SK-N-SH (cell line): ENCODE measurements around the gene GMPPA.

Experiments used
- EP300 ChIP-seq, 2 experiments: IDR thresholded peaks; 2 replicates each; pipeline versions ENCODE4 v1.4.0 to v1.6.1; 2012; ENCODE audit warnings: borderline replicate concordance in 1 of 2, low read depth in 1 of 2, low read length in 1 of 2
- EZH2phosphoT487 ChIP-seq: fragments of 200-600 bp; sonication (generic); IDR thresholded peaks from 2 replicates; pipeline ENCODE4 v1.6.1; 2017; ENCODE audit warnings: low read depth, mixed run types, mild to moderate bottlenecking, antibody characterized with exemption, moderate library complexity, borderline replicate concordance
- FOXJ3 ChIP-seq: sonication (generic); formaldehyde crosslinking; IDR thresholded peaks from 2 replicates; pipeline ENCODE4 v1.5.1; 2020; ENCODE audit warnings: mild to moderate bottlenecking, missing genetic modification reagents
- GABPA ChIP-seq: IDR thresholded peaks from 2 replicates; pipeline ENCODE4 v1.4.0; 2012; ENCODE audit warnings: low read depth, mild to moderate bottlenecking
- MXI1 ChIP-seq: IDR thresholded peaks from 2 replicates; pipeline ENCODE4 v1.6.1; 2012; ENCODE audit warnings: mild to moderate bottlenecking, low read depth, low read length, improper control_type of control experiment
- NFIC ChIP-seq: IDR thresholded peaks from 2 replicates; pipeline ENCODE4 v1.4.0; 2012; ENCODE audit warnings: borderline replicate concordance
- RCOR1 ChIP-seq: fragments of 150-350 bp; IDR thresholded peaks from 2 replicates; pipeline ENCODE4 v1.6.1; 2017; ENCODE audit warnings: antibody characterized with exemption, low read length
- SMC3 ChIP-seq: IDR thresholded peaks from 2 replicates; pipeline ENCODE4 v1.6.1; 2012; ENCODE audit warnings: low read depth, low read length, improper control_type of control experiment
- TCF12 ChIP-seq: IDR thresholded peaks from 2 replicates; pipeline ENCODE4 v1.4.0; 2012
- TF ChIP-seq, protein P1 (sequence below): fragments of 200-600 bp; sonication (generic); IDR thresholded peaks from 2 replicates; pipeline ENCODE4 v1.6.1; 2017; ENCODE audit warnings: antibody characterized with exemption, mild to moderate bottlenecking, moderate library complexity
- TF ChIP-seq, protein P2 (sequence below): IDR thresholded peaks from 2 replicates; pipeline ENCODE4 v1.4.0; 2012; ENCODE audit warnings: low read depth, borderline replicate concordance

DNA sequence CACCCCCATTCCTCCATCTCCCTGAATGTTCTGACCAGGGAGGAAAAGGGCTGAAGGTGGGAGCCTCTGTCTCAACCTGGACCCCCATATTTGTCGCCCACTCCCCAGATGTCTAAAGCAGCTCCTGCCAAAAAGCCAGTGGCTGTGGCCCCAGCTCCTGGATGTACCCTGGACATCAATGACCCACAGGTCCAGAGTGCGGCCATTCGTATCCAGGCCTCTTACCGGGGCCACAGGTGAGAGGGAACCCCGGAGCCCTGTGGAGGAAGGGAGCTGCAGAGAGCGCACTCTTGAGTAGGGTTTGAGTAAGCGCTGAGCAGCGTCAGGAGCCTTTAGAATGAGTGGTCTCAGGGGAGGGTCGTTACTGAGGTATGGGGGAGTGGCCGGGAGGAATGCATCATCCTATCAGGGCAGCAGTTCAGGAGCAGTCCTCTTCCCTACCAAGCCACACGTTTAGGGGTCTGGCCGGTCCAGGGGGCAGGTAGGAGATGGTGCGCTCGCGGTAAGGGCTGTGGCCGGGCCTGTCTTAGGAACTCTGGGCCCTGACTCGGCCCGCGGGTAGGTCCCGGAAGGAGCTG, 2.4 kb upstream of the GMPPA start:
- no peak for TF ChIP-seq FOXJ3
- no peak for TF ChIP-seq RCOR1
- TF ChIP-seq, protein P1, sequence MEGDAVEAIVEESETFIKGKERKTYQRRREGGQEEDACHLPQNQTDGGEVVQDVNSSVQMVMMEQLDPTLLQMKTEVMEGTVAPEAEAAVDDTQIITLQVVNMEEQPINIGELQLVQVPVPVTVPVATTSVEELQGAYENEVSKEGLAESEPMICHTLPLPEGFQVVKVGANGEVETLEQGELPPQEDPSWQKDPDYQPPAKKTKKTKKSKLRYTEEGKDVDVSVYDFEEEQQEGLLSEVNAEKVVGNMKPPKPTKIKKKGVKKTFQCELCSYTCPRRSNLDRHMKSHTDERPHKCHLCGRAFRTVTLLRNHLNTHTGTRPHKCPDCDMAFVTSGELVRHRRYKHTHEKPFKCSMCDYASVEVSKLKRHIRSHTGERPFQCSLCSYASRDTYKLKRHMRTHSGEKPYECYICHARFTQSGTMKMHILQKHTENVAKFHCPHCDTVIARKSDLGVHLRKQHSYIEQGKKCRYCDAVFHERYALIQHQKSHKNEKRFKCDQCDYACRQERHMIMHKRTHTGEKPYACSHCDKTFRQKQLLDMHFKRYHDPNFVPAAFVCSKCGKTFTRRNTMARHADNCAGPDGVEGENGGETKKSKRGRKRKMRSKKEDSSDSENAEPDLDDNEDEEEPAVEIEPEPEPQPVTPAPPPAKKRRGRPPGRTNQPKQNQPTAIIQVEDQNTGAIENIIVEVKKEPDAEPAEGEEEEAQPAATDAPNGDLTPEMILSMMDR = no peak
- no peak for TF ChIP-seq NFIC
- TF ChIP-seq, protein P2, sequence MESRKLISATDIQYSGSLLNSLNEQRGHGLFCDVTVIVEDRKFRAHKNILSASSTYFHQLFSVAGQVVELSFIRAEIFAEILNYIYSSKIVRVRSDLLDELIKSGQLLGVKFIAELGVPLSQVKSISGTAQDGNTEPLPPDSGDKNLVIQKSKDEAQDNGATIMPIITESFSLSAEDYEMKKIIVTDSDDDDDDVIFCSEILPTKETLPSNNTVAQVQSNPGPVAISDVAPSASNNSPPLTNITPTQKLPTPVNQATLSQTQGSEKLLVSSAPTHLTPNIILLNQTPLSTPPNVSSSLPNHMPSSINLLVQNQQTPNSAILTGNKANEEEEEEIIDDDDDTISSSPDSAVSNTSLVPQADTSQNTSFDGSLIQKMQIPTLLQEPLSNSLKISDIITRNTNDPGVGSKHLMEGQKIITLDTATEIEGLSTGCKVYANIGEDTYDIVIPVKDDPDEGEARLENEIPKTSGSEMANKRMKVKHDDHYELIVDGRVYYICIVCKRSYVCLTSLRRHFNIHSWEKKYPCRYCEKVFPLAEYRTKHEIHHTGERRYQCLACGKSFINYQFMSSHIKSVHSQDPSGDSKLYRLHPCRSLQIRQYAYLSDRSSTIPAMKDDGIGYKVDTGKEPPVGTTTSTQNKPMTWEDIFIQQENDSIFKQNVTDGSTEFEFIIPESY = no peak
- no peak for TF ChIP-seq EP300 (IDR thresholded peaks at IDR 0.05; ENCODE audit: borderline replicate concordance in 1 of 2, low read depth in 1 of 2, low read length in 1 of 2)
- TF ChIP-seq TCF12 = no peak
- TF ChIP-seq SMC3 = no peak
- no peak for TF ChIP-seq EZH2phosphoT487
- no peak for TF ChIP-seq MXI1
- no peak for TF ChIP-seq GABPA
